OCI-LY3 (cell line): ENCODE measurements around the gene GAL3ST1.

ENCODE experiments used
- EZH2phosphoT487 ChIP-seq: fragments of 200-600 bp; shearing (Covaris generic); IDR thresholded peaks from 2 replicates; pipeline ENCODE4 v1.6.1; 2018; ENCODE audit warnings: antibody characterized with exemption, mixed run types, low read depth
- TF ChIP-seq, protein P1 (sequence below): fragments of 200-600, 300-600 bp; sonication (generic); IDR thresholded peaks from 2 replicates; pipeline ENCODE4 v1.5.1; 2014; ENCODE audit warnings: antibody characterized with exemption, low read length, low read depth

DNA sequence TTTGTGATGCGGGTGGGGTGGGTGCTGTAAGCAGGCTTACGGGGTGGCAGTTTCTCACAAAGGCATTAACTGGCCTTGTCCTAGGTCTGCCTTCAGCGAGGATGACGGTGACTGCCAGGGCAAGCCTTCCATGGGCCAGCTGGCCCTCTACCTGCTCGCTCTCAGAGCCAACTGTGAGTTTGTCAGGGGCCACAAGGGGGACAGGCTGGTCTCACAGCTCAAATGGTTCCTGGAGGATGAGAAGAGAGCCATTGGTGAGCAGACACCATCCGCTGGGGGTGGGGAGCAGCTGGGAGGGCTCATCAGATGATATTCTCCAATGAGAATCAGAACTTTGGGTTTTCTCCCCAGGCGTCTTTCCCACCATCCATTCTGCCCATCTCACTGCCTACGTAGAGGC lies 38.3 kb upstream of the GAL3ST1 start:
- TF ChIP-seq, protein P1, sequence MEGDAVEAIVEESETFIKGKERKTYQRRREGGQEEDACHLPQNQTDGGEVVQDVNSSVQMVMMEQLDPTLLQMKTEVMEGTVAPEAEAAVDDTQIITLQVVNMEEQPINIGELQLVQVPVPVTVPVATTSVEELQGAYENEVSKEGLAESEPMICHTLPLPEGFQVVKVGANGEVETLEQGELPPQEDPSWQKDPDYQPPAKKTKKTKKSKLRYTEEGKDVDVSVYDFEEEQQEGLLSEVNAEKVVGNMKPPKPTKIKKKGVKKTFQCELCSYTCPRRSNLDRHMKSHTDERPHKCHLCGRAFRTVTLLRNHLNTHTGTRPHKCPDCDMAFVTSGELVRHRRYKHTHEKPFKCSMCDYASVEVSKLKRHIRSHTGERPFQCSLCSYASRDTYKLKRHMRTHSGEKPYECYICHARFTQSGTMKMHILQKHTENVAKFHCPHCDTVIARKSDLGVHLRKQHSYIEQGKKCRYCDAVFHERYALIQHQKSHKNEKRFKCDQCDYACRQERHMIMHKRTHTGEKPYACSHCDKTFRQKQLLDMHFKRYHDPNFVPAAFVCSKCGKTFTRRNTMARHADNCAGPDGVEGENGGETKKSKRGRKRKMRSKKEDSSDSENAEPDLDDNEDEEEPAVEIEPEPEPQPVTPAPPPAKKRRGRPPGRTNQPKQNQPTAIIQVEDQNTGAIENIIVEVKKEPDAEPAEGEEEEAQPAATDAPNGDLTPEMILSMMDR = no peak
- TF ChIP-seq EZH2phosphoT487 = no peak
